Prostate gland (tissue), 2 donors: ENCODE results near the gene ARPIN.

Source experiments
- CTCF ChIP-seq, 4 experiments: fragments of 200-600 bp in 2 of 4; fragments of 450-650 bp in 2 of 4; sonication (generic) in 2 of 4; IDR thresholded peaks; 1 replicate in 3 of 4; 2 replicates in 1 of 4; pipeline ENCODE4 v1.5.1; 2016 to 2019; ENCODE audit warnings: antibody characterized with exemption in 4 of 4, mild to moderate bottlenecking in 2 of 4, moderate library complexity in 2 of 4
- POLR2A ChIP-seq: fragments of 450-650 bp; IDR thresholded peaks from one replicate; pipeline ENCODE4 v1.6.1; 2016; ENCODE audit warnings: antibody characterized with exemption, mild to moderate bottlenecking

GRCh38 chr15:89907289-89907688, 5.5 kb downstream of the ARPIN start:
- TF ChIP-seq POLR2A (no peak), CTCF (IDR thresholded peaks at IDR 0.05) (no peak)
